ENCODE measurements around the gene LCMT1. TPM values are rescaled to one million over a fixed set of nuclear protein-coding genes. Genes with fewer than 3 reads are reported as not detected.

Gene LCMT1
- total and polyA plus RNA-seq, 9 of the 15 experiments (the other 6 are each of a cell fraction or from before 2014, with no cell fraction given), result 20.0 to 42.8 (median 32.3) TPM

GRCh38 chr16:25066426-25066746, 45.2 kb upstream of the LCMT1 start (continued):
- peak in 1 of 3 experiments; percentile 17 for TF ChIP-seq YY1 (IDR thresholded peaks at IDR 0.05; ENCODE audit: borderline replicate concordance in 1 of 3, control insufficient read depth in 1 of 3, extremely low read depth in 1 of 3, insufficient read depth in 3 of 3, insufficient read length in 1 of 3, insufficient replicate concordance in 2 of 3, low read depth in 1 of 3, low read length in 2 of 3)
- no peak for TF ChIP-seq SAP30 (IDR thresholded peaks at IDR 0.05; ENCODE audit: borderline replicate concordance, insufficient read depth, low read depth, low read length, poor library complexity, severe bottlenecking)
- no peak for TF ChIP-seq MTA1 (IDR thresholded peaks at IDR 0.05; ENCODE audit: borderline replicate concordance)
- TF ChIP-seq ZBTB11 (CRISPR knock-in tag; IDR thresholded peaks at IDR 0.05), result no peak
- no peak for TF ChIP-seq U2AF2 (optimal IDR thresholded peaks at IDR 0.05; ENCODE audit: low read depth, low read length)
- TF ChIP-seq SIX5 (IDR thresholded peaks at IDR 0.05; ENCODE audit: borderline replicate concordance in 1 of 2, insufficient read depth in 1 of 2, low read depth in 1 of 2, low read length in 2 of 2), result no peak
- no peak for TF ChIP-seq ZNF696 (CRISPR knock-in tag; conservative IDR thresholded peaks at IDR 0.05)
- no peak for TF ChIP-seq NR2C2 (CRISPR knock-in tag; IDR thresholded peaks at IDR 0.05)
- TF ChIP-seq NR2C2 (tag; IDR thresholded peaks at IDR 0.05), result no peak
- TF ChIP-seq TAF9B (IDR thresholded peaks at IDR 0.05; ENCODE audit: partially characterized antibody), result peak; percentile 11
- TF ChIP-seq MAFF (IDR thresholded peaks at IDR 0.05; ENCODE audit: low read length), result no peak
- TF ChIP-seq CCAR2 (IDR thresholded peaks at IDR 0.05; ENCODE audit: low read depth, low read length), result no peak
- TF ChIP-seq HNRNPK (IDR thresholded peaks at IDR 0.05; ENCODE audit: low read depth, low read length, poor library complexity, severe bottlenecking), result no peak
- TF ChIP-seq USF1 (CRISPR knock-in tag; IDR thresholded peaks at IDR 0.05), result no peak
- no peak for TF ChIP-seq ZBTB43 (CRISPR knock-in tag; IDR thresholded peaks at IDR 0.05)
- TF ChIP-seq PHF20 (IDR thresholded peaks at IDR 0.05; ENCODE audit: partially characterized antibody), result peak; percentile 11
- TF ChIP-seq ZNF592 (IDR thresholded peaks at IDR 0.05), result peak; percentile 45; the same call in 1 of the 2 replicates

All from K562 (cell line).